Measurements from ENCODE around the gene NCBP3. TPM values are rescaled to one million over a fixed set of nuclear protein-coding genes. Genes with fewer than 3 reads are reported as not detected.

The NCBP3 gene
- total and polyA plus RNA-seq, 2 of the 8 experiments (the other 6 are each of a cell fraction or from before 2014, with no cell fraction given), result 19.6 to 46.1 TPM

- TF ChIP-seq CHD7 (IDR thresholded peaks at IDR 0.05; ENCODE audit: insufficient replicate concordance, low read length) (no peak), KDM4A (IDR thresholded peaks at IDR 0.05; ENCODE audit: low read depth, low read length, severe bottlenecking) (no peak)
Observed at GRCh38 chr17:3798273-3799180, 47.5 kb downstream of the NCBP3 start (continued).
